Pancreas (tissue), 10 donors: ENCODE data around the gene RNF6. TPM values are rescaled to one million over a fixed set of nuclear protein-coding genes. Genes with fewer than 3 reads are reported as not detected.
"Not testable (repeated sequence)": the region's sequence is repeated elsewhere in the genome, so short reads cannot be mapped to it uniquely, and the experiment has no call there.

Source experiments
- ATAC-seq, 4 donors: fragments of 200-7000 bp; cut with Tn5 transposase; one replicate each; pipeline versions ENCODE4 v1.8.0 to v1.9.1; 2020; ENCODE audit warnings: mild to moderate bottlenecking in 4 of 4, moderate library complexity in 4 of 4
- DNase-seq, 6 donors: peaks; one replicate each; pipeline ENCODE4 v3.0.0-alpha.2; 2020
- FAIRE-seq: peaks from 2 replicates; lab custom pipeline; 2012; peaks lifted over from hg19 to GRCh38; lab: Jason Lieb, UNC
- H3K27ac ChIP-seq, 4 donors: fragments of 200-600 bp; sonication (generic); 1 replicate in 3 of 4; 2 replicates in 1 of 4; pipeline versions ENCODE4 v1.5.0 to v1.8.0; 2020
- H3K27me3 ChIP-seq, 4 donors: fragments of 200-600 bp; one replicate each; pipeline ENCODE4 v1.8.0; 2021
- H3K36me3 ChIP-seq, 3 donors: fragments of 200-600 bp; sonication (generic) in 1 of 3; one replicate each; pipeline versions ENCODE4 v1.5.0 to v1.8.0; 2020 to 2021
- H3K4me1 ChIP-seq, 3 donors: fragments of 200-600 bp; one replicate each; pipeline ENCODE4 v1.8.0; 2021
- H3K4me3 ChIP-seq, 4 donors: fragments of 200-600 bp; sonication (generic) in 2 of 4; one replicate each; pipeline versions ENCODE4 v1.5.0 to v1.8.0; 2020 to 2021
- H3K9me3 ChIP-seq, 4 donors: fragments of 200-600 bp; one replicate each; pipeline ENCODE4 v1.8.0; 2021
- CTCF ChIP-seq, 4 donors: fragments of 200-600 bp; sonication (generic) in 3 of 4; IDR thresholded peaks; one replicate each; pipeline versions ENCODE4 v1.5.0 to v1.8.0; 2021; ENCODE audit warnings: antibody characterized with exemption in 4 of 4
- WGBS, 2 donors: extraction: QIAGEN DNeasy Blood & Tissue Kit; methylation state at CpG; one replicate each; pipeline ENCODE4 v1.1.7; 2013; 5-methylcytosine and 5-hydroxymethylcytosine counted together
- intact Hi-C, 3 donors: fragments of 100-400 bp; cut with DNase I; formaldehyde crosslinking; loops; one replicate each; pipeline versions ENCODE4 v1.11.1 to v1.14.2; 2022
- polyA plus RNA-seq, 2 donors: library from polyadenylated mRNA; stranded (reverse); fragments of 200-250 nt; gene quantifications; one replicate each; pipeline ENCODE4 v1.2.3, GENCODE V29; 2013
- total RNA-seq, 6 donors: library from RNA; stranded (reverse); fragmentation: NEBNext Ultra II Directional in 4 of 6; extraction: Animal tissue kit (Norgen Biotek cat#: 25700) in 4 of 6; gene quantifications; one replicate each; pipeline versions ENCODE4 v1.2.1 to v1.2.4, GENCODE V29; 2021 to 2023
- donor health status: healthy with polysubstance abuse.
- donor health status: DM: no; HTN: no; CAD: no; lungs with moderate emphysema.
- donor health status: DM: no; HTN: no; CAD: no.
- donor health status: control.
- donor health status: control.
- donor health status: Bipolar disorder and iron deficiency.
- donor health status: DM: yes; HTN: yes; CAD: no.
- donor health status: DM: no; HTN: no; CAD: no.
- donor health status: DM: no; HTN: no; CAD: no.
- donor health status: DM: yes; HTN: yes; CAD: no.

Gene RNF6
- total and polyA plus RNA-seq, 8 donors = 5.9 to 17.2 (median 11.7) TPM

- intact Hi-C loops = no loop called here
- Histone ChIP-seq H3K4me3 (peak within 1 kb of the TSS; percentile 78 to 96 (median 88)), H3K36me3 (no peaks in the 10 kb centered on the region), H3K27me3 (no peaks in the 10 kb centered on the region), H3K27ac (peak within 1 kb of the TSS; percentile 84 to 93 (median 90)), H3K4me1 (peaks cover 0 to 13% (median 13%) of the 10 kb centered on the region in 3 donors), H3K9me3 (no peaks in the 10 kb centered on the region)
- 0 to 1% methylated on average over 69 to 79 of the region's 79 CpGs for WGBS, 2 donors
- FAIRE-seq = no peak
- no peak for TF ChIP-seq CTCF (IDR thresholded peaks at IDR 0.05)
- ATAC-seq = peak; percentile 89 to 94 (median 90)
- peak; percentile 83 to 92 (median 90) for DNase-seq
Observed at GRCh38 chr13:26253787-26254582, 31.9 kb upstream of the RNF6 start, which contains the start of gene CDK8. TSS of gene CDK8 (plus strand) at chr13:26254129. CDS start at chr13:26254642, 513 bp downstream.

- FAIRE-seq (peak; percentile 66), ATAC-seq (no peak), DNase-seq (no peak)
- H3K27me3 ChIP-seq = no peaks in the 10 kb centered on the region
- H3K4me3 ChIP-seq = peak overlapping the region; percentile 78 to 96 (median 88)
- TF ChIP-seq CTCF (IDR thresholded peaks at IDR 0.05) = no peak
- H3K4me1 ChIP-seq = peaks cover 0 to 13% (median 13%) of the 10 kb centered on the region in 3 donors
- no peaks in the 10 kb centered on the region for H3K36me3 ChIP-seq
- peak overlapping the region; percentile 84 to 93 (median 90) for H3K27ac ChIP-seq
- no peaks in the 10 kb centered on the region for H3K9me3 ChIP-seq
- WGBS, 2 donors = 28 to 35% methylated on average over 9 of the region's 9 CpGs
- intact Hi-C loops = no loop called here
Observed at GRCh38 chr13:26253262-26253786, 31.2 kb upstream of the RNF6 start.

GRCh38 chr13:26252006-26252405, 29.9 kb upstream of the RNF6 start:
- H3K4me3 ChIP-seq, H3K27ac ChIP-seq, ATAC-seq, H3K9me3 ChIP-seq, DNase-seq, H3K27me3 ChIP-seq, H3K36me3 ChIP-seq, FAIRE-seq, intact Hi-C loops, H3K4me1 ChIP-seq: not testable (repeated sequence)
- 80 to 85% methylated on average over 4 of the region's 4 CpGs for WGBS, 2 donors

GRCh38 chr13:26249551-26249950, 27.4 kb upstream of the RNF6 start:
- no peak for ATAC-seq
- Histone ChIP-seq H3K27ac (no peak overlapping the region), H3K27me3 (no peaks in the 10 kb centered on the region), H3K9me3 (no peaks in the 10 kb centered on the region), H3K4me3 (no peak overlapping the region), H3K36me3 (no peaks in the 10 kb centered on the region), H3K4me1 (no peaks in the 10 kb centered on the region)
- no peak for FAIRE-seq
- no peak for DNase-seq
- intact Hi-C loops = no loop called here
- TF ChIP-seq CTCF (IDR thresholded peaks at IDR 0.05) = no peak

- FAIRE-seq (no peak), ATAC-seq (no peak), DNase-seq (no peak)
- Histone ChIP-seq H3K4me3 (no peak overlapping the region), H3K9me3 (no peaks in the 10 kb centered on the region), H3K27me3 (no peaks in the 10 kb centered on the region), H3K4me1 (no peaks in the 10 kb centered on the region), H3K27ac (no peak overlapping the region), H3K36me3 (no peaks in the 10 kb centered on the region)
- WGBS, 2 donors = 42 to 49% methylated on average over 3 of the region's 3 CpGs
- no peak for TF ChIP-seq CTCF (IDR thresholded peaks at IDR 0.05)
- intact Hi-C loops = no loop called here
Observed at GRCh38 chr13:26247608-26248007, 25.5 kb upstream of the RNF6 start.
